HG03097 (cell line): ENCODE data around the gene UPK3B.
A peak's percentile ranks its signal among the peaks of the same experiment; 100 is the strongest.
"Not testable (repeated sequence)": the region's sequence is repeated elsewhere in the genome, so short reads cannot be mapped to it uniquely, and the experiment has no call there.

Experiments used
- ATAC-seq: cut with Tn5 transposase; IDR thresholded peaks from one replicate; pipeline ENCODE4 v1.9.1; 2021; ENCODE audit not compliant: unreplicated experiment, low FRiP score

The UPK3B gene

GRCh38 chr7:76509931-76510877 lies at the start of gene UPK3B:
Gene UPK3B, plus strand, starts transcription at chr7:76510552. Its CDS starts 101 bp downstream, at chr7:76510653.
- no peak for ATAC-seq

- not testable (repeated sequence) for ATAC-seq
These were observed 49.6 kb upstream of the UPK3B start for GRCh38 chr7:76460767-76461166.

GRCh38 chr7:76461464-76462101 lies 48.8 kb upstream of the UPK3B start, which contains the start of gene DTX2:
Gene DTX2, plus strand, starts transcription at chr7:76461709. Its CDS starts 18,801 bp downstream, at chr7:76480510.
- ATAC-seq: peak; percentile 97

- ATAC-seq: peak; percentile 3
These were observed 48.0 kb upstream of the UPK3B start for GRCh38 chr7:76462271-76462882.

- not testable (repeated sequence) for ATAC-seq
These were observed 45.4 kb upstream of the UPK3B start for GRCh38 chr7:76464959-76465358.

- ATAC-seq: not testable (repeated sequence)
These were observed 44.4 kb upstream of the UPK3B start for GRCh38 chr7:76465950-76466349.

GRCh38 chr7:76467743-76468404 lies 42.5 kb upstream of the UPK3B start:
- not testable (repeated sequence) for ATAC-seq

GRCh38 chr7:76471556-76472221 lies 38.7 kb upstream of the UPK3B start:
- not testable (repeated sequence) for ATAC-seq

- not testable (repeated sequence) for ATAC-seq
These were observed 37.3 kb upstream of the UPK3B start for GRCh38 chr7:76473097-76473496.

- ATAC-seq: not testable (repeated sequence)
These were observed 34.1 kb upstream of the UPK3B start for GRCh38 chr7:76476280-76476679.

- ATAC-seq: not testable (repeated sequence)
These were observed 33.4 kb upstream of the UPK3B start for GRCh38 chr7:76476742-76477474.

GRCh38 chr7:76479628-76480027 lies 30.7 kb upstream of the UPK3B start:
- not testable (repeated sequence) for ATAC-seq

- not testable (repeated sequence) for ATAC-seq
These were observed 29.7 kb upstream of the UPK3B start for GRCh38 chr7:76480403-76481253.

GRCh38 chr7:76482660-76483059 lies 27.7 kb upstream of the UPK3B start:
- ATAC-seq: not testable (repeated sequence)

- not testable (repeated sequence) for ATAC-seq
These were observed 27.3 kb upstream of the UPK3B start for GRCh38 chr7:76483081-76483480.

GRCh38 chr7:76484456-76484855 lies 25.9 kb upstream of the UPK3B start:
- ATAC-seq: not testable (repeated sequence)

GRCh38 chr7:76485822-76486610 lies 24.3 kb upstream of the UPK3B start:
- ATAC-seq: not testable (repeated sequence)
